Pancreas (tissue), 10 donors: Measurements from ENCODE around the gene TKT. TPM values are rescaled to one million over a fixed set of nuclear protein-coding genes. Genes with fewer than 3 reads are reported as not detected.
A peak's percentile ranks its signal among the peaks of the same experiment; 100 is the strongest.

ENCODE experiments used
- ATAC-seq, 4 donors: fragments of 200-7000 bp; cut with Tn5 transposase; one replicate each; pipeline versions ENCODE4 v1.8.0 to v1.9.1; 2020; ENCODE audit warnings: mild to moderate bottlenecking in 4 of 4, moderate library complexity in 4 of 4
- DNase-seq, 6 donors: peaks; one replicate each; pipeline ENCODE4 v3.0.0-alpha.2; 2020
- FAIRE-seq: peaks from 2 replicates; lab custom pipeline; 2012; peaks lifted over from hg19 to GRCh38; lab: Jason Lieb, UNC
- H3K27ac ChIP-seq, 4 donors: fragments of 200-600 bp; sonication (generic); 1 replicate in 3 of 4; 2 replicates in 1 of 4; pipeline versions ENCODE4 v1.5.0 to v1.8.0; 2020
- H3K27me3 ChIP-seq, 4 donors: fragments of 200-600 bp; one replicate each; pipeline ENCODE4 v1.8.0; 2021
- H3K36me3 ChIP-seq, 3 donors: fragments of 200-600 bp; sonication (generic) in 1 of 3; one replicate each; pipeline versions ENCODE4 v1.5.0 to v1.8.0; 2020 to 2021
- H3K4me1 ChIP-seq, 3 donors: fragments of 200-600 bp; one replicate each; pipeline ENCODE4 v1.8.0; 2021
- H3K4me3 ChIP-seq, 4 donors: fragments of 200-600 bp; sonication (generic) in 2 of 4; one replicate each; pipeline versions ENCODE4 v1.5.0 to v1.8.0; 2020 to 2021
- H3K9me3 ChIP-seq, 4 donors: fragments of 200-600 bp; one replicate each; pipeline ENCODE4 v1.8.0; 2021
- WGBS, 2 donors: extraction: QIAGEN DNeasy Blood & Tissue Kit; methylation state at CpG; one replicate each; pipeline ENCODE4 v1.1.7; 2013; 5-methylcytosine and 5-hydroxymethylcytosine counted together
- intact Hi-C, 3 donors: fragments of 100-400 bp; cut with DNase I; formaldehyde crosslinking; loops; one replicate each; pipeline versions ENCODE4 v1.11.1 to v1.14.2; 2022
- polyA plus RNA-seq, 2 donors: library from polyadenylated mRNA; stranded (reverse); fragments of 200-250 nt; gene quantifications; one replicate each; pipeline ENCODE4 v1.2.3, GENCODE V29; 2013
- total RNA-seq, 6 donors: library from RNA; stranded (reverse); fragmentation: NEBNext Ultra II Directional in 4 of 6; extraction: Animal tissue kit (Norgen Biotek cat#: 25700) in 4 of 6; gene quantifications; one replicate each; pipeline versions ENCODE4 v1.2.1 to v1.2.4, GENCODE V29; 2021 to 2023
- TF ChIP-seq, protein P1 (sequence below), 4 donors: fragments of 200-600 bp; sonication (generic) in 3 of 4; IDR thresholded peaks; one replicate each; pipeline versions ENCODE4 v1.5.0 to v1.8.0; 2021; ENCODE audit warnings: antibody characterized with exemption in 4 of 4
- donor health status: healthy with polysubstance abuse.
- donor health status: DM: no; HTN: no; CAD: no; lungs with moderate emphysema.
- donor health status: DM: no; HTN: no; CAD: no.
- donor health status: control.
- donor health status: control.
- donor health status: Bipolar disorder and iron deficiency.
- donor health status: DM: yes; HTN: yes; CAD: no.
- donor health status: DM: no; HTN: no; CAD: no.
- donor health status: DM: no; HTN: no; CAD: no.
- donor health status: DM: yes; HTN: yes; CAD: no.

The TKT gene
- total and polyA plus RNA-seq, 8 donors = 114 to 306 (median 195) TPM

DNA sequence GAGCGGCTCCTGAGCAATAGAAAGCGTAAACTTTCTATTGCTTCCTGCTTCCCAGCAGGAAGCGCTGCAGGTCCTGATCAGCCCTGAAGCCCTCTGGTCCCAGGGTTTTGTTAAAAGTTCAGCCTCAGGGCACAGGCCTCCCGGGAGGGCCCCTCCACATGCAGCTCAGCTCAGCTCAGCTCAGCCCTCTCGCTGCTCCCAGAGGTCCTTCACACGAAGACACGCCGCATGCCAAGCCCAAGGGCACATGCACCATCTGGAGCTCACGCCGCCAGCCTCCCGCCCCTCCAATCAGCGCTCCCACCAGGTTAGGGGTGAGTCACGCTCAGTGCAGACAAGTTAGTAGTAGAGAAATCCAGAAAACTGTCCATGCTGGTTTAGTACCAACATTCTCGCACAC, 12.7 kb downstream of the TKT start:
- peak; percentile 28 to 51 (median 39) for ATAC-seq
- Histone ChIP-seq H3K36me3 (peaks cover 0 to 13% (median 4%) of the 10 kb centered on the region in 3 donors), H3K4me1 (peaks cover 35 to 56% (median 37%) of the 10 kb centered on the region in 3 donors), H3K27ac (peak overlapping the region in 2 of 4 donors; percentile 15 to 59), H3K9me3 (no peaks in the 10 kb centered on the region), H3K27me3 (no peaks in the 10 kb centered on the region), H3K4me3 (no peak overlapping the region)
- WGBS, 2 donors = 52 to 63% methylated on average over 14 of the region's 14 CpGs
- intact Hi-C loops = no loop called here
- peak in 3 of 6 donors; percentile 27 to 55 (median 53) for DNase-seq
- TF ChIP-seq, protein P1, sequence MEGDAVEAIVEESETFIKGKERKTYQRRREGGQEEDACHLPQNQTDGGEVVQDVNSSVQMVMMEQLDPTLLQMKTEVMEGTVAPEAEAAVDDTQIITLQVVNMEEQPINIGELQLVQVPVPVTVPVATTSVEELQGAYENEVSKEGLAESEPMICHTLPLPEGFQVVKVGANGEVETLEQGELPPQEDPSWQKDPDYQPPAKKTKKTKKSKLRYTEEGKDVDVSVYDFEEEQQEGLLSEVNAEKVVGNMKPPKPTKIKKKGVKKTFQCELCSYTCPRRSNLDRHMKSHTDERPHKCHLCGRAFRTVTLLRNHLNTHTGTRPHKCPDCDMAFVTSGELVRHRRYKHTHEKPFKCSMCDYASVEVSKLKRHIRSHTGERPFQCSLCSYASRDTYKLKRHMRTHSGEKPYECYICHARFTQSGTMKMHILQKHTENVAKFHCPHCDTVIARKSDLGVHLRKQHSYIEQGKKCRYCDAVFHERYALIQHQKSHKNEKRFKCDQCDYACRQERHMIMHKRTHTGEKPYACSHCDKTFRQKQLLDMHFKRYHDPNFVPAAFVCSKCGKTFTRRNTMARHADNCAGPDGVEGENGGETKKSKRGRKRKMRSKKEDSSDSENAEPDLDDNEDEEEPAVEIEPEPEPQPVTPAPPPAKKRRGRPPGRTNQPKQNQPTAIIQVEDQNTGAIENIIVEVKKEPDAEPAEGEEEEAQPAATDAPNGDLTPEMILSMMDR (IDR thresholded peaks at IDR 0.05) = no peak
- no peak for FAIRE-seq

DNA sequence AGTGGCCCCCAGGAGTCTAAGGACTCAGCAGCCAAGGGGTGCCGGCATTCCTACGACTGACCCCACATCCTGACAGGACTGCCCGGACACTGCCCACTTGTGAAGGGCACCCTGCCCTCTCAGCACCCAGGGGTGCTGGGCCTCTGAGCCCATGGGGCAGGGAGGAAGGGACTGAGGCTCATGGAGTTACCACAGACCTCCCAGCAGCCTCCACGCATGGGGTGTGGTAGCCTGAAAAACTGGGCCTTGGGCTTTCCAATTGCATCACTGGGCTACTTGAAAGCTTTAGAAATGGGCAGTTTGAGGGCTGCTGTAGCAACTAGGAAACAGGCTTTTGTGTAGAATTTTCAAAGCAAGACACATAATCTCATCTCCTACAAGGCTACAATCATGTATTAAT, 13.2 kb downstream of the TKT start:
- peaks cover 39 to 61% (median 43%) of the 10 kb centered on the region in 3 donors for H3K4me1 ChIP-seq
- intact Hi-C loops = no loop called here
- 60 to 62% methylated on average over 4 of the region's 4 CpGs for WGBS, 2 donors
- no peaks in the 10 kb centered on the region for H3K9me3 ChIP-seq
- H3K27ac ChIP-seq = peak overlapping the region in 3 of 4 donors; percentile 3 to 59 (median 13)
- H3K36me3 ChIP-seq = peaks cover 0 to 13% (median 4%) of the 10 kb centered on the region in 3 donors
- FAIRE-seq (no peak), ATAC-seq (no peak), DNase-seq (peak in 1 of 6 donors; percentile 34)
- TF ChIP-seq, protein P1 (IDR thresholded peaks at IDR 0.05) = no peak
- no peaks in the 10 kb centered on the region for H3K27me3 ChIP-seq
- no peak overlapping the region for H3K4me3 ChIP-seq

DNA sequence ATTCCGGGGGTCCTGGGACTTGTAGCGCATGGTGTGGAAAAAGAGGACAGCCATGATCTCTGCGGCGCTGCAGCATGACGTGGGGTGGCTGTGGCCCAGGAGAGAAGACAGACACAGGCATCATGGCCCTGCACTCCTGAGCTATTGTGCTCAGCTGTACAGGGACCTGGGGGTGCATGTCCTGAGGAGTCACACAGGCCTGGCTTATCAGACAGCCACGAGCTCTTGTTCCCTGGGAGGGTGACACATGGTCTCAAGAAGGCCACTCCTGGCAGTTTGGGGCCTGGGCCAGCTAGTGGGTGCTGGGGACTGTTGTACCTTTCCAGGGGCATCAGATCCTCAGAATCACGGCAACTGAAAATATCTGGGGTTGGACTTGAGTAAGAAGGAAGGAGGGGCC, 13.7 kb downstream of the TKT start:
- Histone ChIP-seq H3K36me3 (peaks cover 0 to 13% (median 4%) of the 10 kb centered on the region in 3 donors), H3K4me3 (no peak overlapping the region), H3K27ac (peak overlapping the region; percentile 3 to 59 (median 44)), H3K9me3 (no peaks in the 10 kb centered on the region), H3K4me1 (peaks cover 39 to 65% (median 44%) of the 10 kb centered on the region in 3 donors), H3K27me3 (no peaks in the 10 kb centered on the region)
- TF ChIP-seq, protein P1 (IDR thresholded peaks at IDR 0.05) = no peak
- intact Hi-C loops = no loop called here
- ATAC-seq (peak; percentile 42 to 55 (median 50)), FAIRE-seq (no peak), DNase-seq (peak in 3 of 6 donors; percentile 47 to 66 (median 59))
- WGBS, 2 donors = 65% methylated on average over 7 of the region's 7 CpGs

- DNase-seq (peak in 2 of 6 donors; percentile 43 to 66), FAIRE-seq (no peak), ATAC-seq (peak; percentile 6 to 47 (median 30))
- Histone ChIP-seq H3K27ac (peak overlapping the region in 3 of 4 donors; percentile 41 to 59 (median 46)), H3K27me3 (no peaks in the 10 kb centered on the region), H3K9me3 (no peaks in the 10 kb centered on the region), H3K4me3 (no peak overlapping the region), H3K4me1 (peaks cover 39 to 74% (median 44%) of the 10 kb centered on the region in 3 donors), H3K36me3 (peaks cover 0 to 13% (median 4%) of the 10 kb centered on the region in 3 donors)
- TF ChIP-seq, protein P1 (IDR thresholded peaks at IDR 0.05) = no peak
- WGBS, 2 donors = 55 to 69% methylated on average over 27 to 28 of the region's 28 CpGs
- intact Hi-C loops = no loop called here
Observed at GRCh38 chr3:53240989-53241972, 14.5 kb downstream of the TKT start.
